ENCODE data around the gene KNDC1.

DNA sequence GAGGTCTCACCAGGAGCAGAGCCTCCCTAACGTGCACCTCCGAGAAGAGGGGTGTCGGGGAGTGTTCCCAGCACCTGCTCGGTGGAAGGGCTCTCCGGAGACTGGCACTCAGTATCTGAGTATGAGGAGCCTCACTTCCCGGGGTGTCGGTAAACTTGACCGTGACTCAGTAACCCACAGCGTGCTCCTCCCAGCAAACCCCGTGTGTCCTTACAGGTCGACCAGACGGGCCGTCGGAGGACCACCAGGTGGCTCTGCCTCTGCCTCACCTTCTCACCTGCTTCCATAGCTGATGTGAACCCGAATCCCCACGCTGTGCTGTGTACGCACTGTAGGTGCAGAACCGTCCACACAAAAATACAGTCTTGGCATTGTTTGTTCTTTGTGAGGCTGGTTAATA is 29.0 kb upstream of the KNDC1 start:
- TF ChIP-seq, protein P1, sequence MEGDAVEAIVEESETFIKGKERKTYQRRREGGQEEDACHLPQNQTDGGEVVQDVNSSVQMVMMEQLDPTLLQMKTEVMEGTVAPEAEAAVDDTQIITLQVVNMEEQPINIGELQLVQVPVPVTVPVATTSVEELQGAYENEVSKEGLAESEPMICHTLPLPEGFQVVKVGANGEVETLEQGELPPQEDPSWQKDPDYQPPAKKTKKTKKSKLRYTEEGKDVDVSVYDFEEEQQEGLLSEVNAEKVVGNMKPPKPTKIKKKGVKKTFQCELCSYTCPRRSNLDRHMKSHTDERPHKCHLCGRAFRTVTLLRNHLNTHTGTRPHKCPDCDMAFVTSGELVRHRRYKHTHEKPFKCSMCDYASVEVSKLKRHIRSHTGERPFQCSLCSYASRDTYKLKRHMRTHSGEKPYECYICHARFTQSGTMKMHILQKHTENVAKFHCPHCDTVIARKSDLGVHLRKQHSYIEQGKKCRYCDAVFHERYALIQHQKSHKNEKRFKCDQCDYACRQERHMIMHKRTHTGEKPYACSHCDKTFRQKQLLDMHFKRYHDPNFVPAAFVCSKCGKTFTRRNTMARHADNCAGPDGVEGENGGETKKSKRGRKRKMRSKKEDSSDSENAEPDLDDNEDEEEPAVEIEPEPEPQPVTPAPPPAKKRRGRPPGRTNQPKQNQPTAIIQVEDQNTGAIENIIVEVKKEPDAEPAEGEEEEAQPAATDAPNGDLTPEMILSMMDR (IDR thresholded peaks at IDR 0.05 in 8 of 11, conservative IDR thresholded peaks at IDR 0.05 in 3 of 11) = no peak
- no peak for TF ChIP-seq POLR2A (IDR thresholded peaks at IDR 0.05)
